GM12878 (cell line): ENCODE data around the gene LINC00237. TPM values are rescaled to one million over a fixed set of nuclear protein-coding genes. Genes with fewer than 3 reads are reported as not detected.

Experiments
- ATAC-seq: fragments of 200-7000 bp; cut with Tn5 transposase; 3 replicates; pipeline ENCODE4 v1.9.1; 2020; ENCODE audit warnings: mild to moderate bottlenecking, moderate library complexity
- BruUV-seq: library from RNA; stranded (reverse); fragments of 400-500 nt; replicated peaks from 2 replicates; lab custom pipeline; 2021; lab: Mats Ljungman, UMichigan
- CTCF ChIA-PET: fragments of 300-600 bp; sonication (Branson Sonifier 250); formaldehyde crosslinking; extraction: SDS; loops from one replicate; lab custom pipeline; 2021; ENCODE audit warnings: inconsistent platforms; lab: Yijun Ruan, JAX
- POLR2A ChIA-PET: fragments of 350-600 bp; formaldehyde crosslinking; extraction: SDS; loops from one replicate; lab custom pipeline; 2021; ENCODE audit warnings: inconsistent platforms; lab: Charles Lee
- RAD21 ChIA-PET: fragments of 300-600 bp; sonication (Branson Sonifier 250); formaldehyde crosslinking; loops from one replicate; lab custom pipeline; 2023; ENCODE audit warnings: antibody characterized with exemption; ENCODE audit not compliant: unreplicated experiment; lab: Charles Lee
- SMC1A ChIA-PET: fragments of 300-600 bp; sonication (Branson Sonifier 250); formaldehyde crosslinking; loops from one replicate; lab custom pipeline; 2023; ENCODE audit not compliant: unreplicated experiment, uncharacterized antibody; lab: Charles Lee
- DNase-seq: peaks from one replicate; pipeline ENCODE4 v3.0.0-alpha.2; 2011; ENCODE audit warnings: low read depth, low spot score
- FAIRE-seq: peaks from 3 replicates; lab custom pipeline; 2011; peaks lifted over from hg19 to GRCh38; lab: Jason Lieb, UNC
- H2AFZ ChIP-seq: 2 replicates; pipeline ENCODE4 v1.6.0; 2011; ENCODE audit warnings: low read depth, low read length, control low read depth; ENCODE audit not compliant: control insufficient read depth
- H3K27ac ChIP-seq: 2 replicates; pipeline ENCODE4 v1.5.1; 2011; ENCODE audit warnings: control low read depth; ENCODE audit not compliant: control insufficient read depth, insufficient read depth
- H3K27me3 ChIP-seq, 2 experiments: replicated peaks in 1 of 2; 2 replicates each; pipeline versions ENCODE4 v1.6.0 to v1.6.1; 2011; ENCODE audit warnings: low read length in 1 of 2; ENCODE audit not compliant: control insufficient read depth in 2 of 2, insufficient read depth in 2 of 2
- H3K36me3 ChIP-seq, 2 experiments: 2 replicates each; pipeline ENCODE4 v1.5.1; 2011; ENCODE audit warnings: low read length in 1 of 2; ENCODE audit not compliant: control insufficient read depth in 2 of 2, insufficient read depth in 2 of 2
- H3K4me1 ChIP-seq: 2 replicates; pipeline ENCODE4 v1.6.1; 2011; ENCODE audit warnings: mild to moderate bottlenecking, low read length, moderate library complexity, mixed read lengths; ENCODE audit not compliant: control insufficient read depth, insufficient read depth
- H3K4me2 ChIP-seq: 2 replicates; pipeline ENCODE4 v1.6.0; 2011; ENCODE audit warnings: control low read depth; ENCODE audit not compliant: control insufficient read depth, insufficient read depth
- H3K4me3 ChIP-seq: fragments of 200-600 bp; sonication (generic); 2 replicates; pipeline ENCODE4 v1.5.1; 2016
- H3K79me2 ChIP-seq: 2 replicates; pipeline ENCODE4 v1.6.0; 2011; ENCODE audit warnings: low read length; ENCODE audit not compliant: control insufficient read depth, insufficient read depth
- H3K9ac ChIP-seq: 2 replicates; pipeline ENCODE4 v1.8.0; 2011; ENCODE audit warnings: low read length, control low read depth, mixed read lengths; ENCODE audit not compliant: control insufficient read depth, insufficient read depth
- H3K9me3 ChIP-seq: replicated peaks from 3 replicates; pipeline ENCODE4 v1.5.1; 2011; ENCODE audit warnings: mild to moderate bottlenecking, low read length; ENCODE audit not compliant: control insufficient read depth, insufficient read depth
- H4K20me1 ChIP-seq: 2 replicates; pipeline ENCODE4 v1.6.0; 2011; ENCODE audit not compliant: control insufficient read depth, insufficient read depth
- JUND ChIP-seq: IDR thresholded peaks from 2 replicates; pipeline ENCODE4 v1.6.1; 2012; ENCODE audit warnings: low read depth, mild to moderate bottlenecking, low read length, improper control_type of control experiment, moderate library complexity
- MXI1 ChIP-seq: fragments of 150-350 bp; IDR thresholded peaks from 2 replicates; pipeline ENCODE4 v1.6.1; 2011; ENCODE audit warnings: low read depth, mild to moderate bottlenecking, inconsistent platforms, low read length, improper control_type of control experiment
- POLR2AphosphoS2 ChIP-seq: IDR thresholded peaks from 2 replicates; pipeline ENCODE4 v1.6.1; 2011; ENCODE audit warnings: low read depth, mild to moderate bottlenecking, low read length, improper control_type of control experiment, moderate library complexity
- POLR2AphosphoS5 ChIP-seq: IDR thresholded peaks from 2 replicates; pipeline ENCODE4 v1.6.1; 2011; ENCODE audit warnings: mild to moderate bottlenecking, low read length, inconsistent platforms
- SIN3A ChIP-seq: IDR thresholded peaks from 2 replicates; pipeline ENCODE4 v1.6.1; 2012; ENCODE audit warnings: low read depth, low read length, improper control_type of control experiment
- ZNF622 ChIP-seq: fragments of 450-650 bp; IDR thresholded peaks from 2 replicates; pipeline ENCODE4 v1.6.1; 2017; ENCODE audit warnings: mild to moderate bottlenecking, inconsistent platforms
- WGBS: methylation state at CpG from one replicate; pipeline ENCODE4 v1.1.6; 2016; ENCODE audit warnings: low lambda C conversion rate; ENCODE audit not compliant: insufficient replicate concordance, insufficient coverage; ENCODE audit errors: missing lambda C conversion rate; 5-methylcytosine and 5-hydroxymethylcytosine counted together
- in situ Hi-C: fragments of 300-500 bp; cut with MboI; formaldehyde crosslinking; loops from 9 replicates; pipeline ENCODE4 v1.14.3; 2018; ENCODE audit warnings: mixed read lengths
- intact Hi-C: fragments of 100-400 bp; cut with micrococcal nuclease; formaldehyde crosslinking; loops from one replicate; pipeline ENCODE4 v1.14.2; 2022; ENCODE audit not compliant: unreplicated experiment
- polyA plus RNA-seq, 11 experiments: library from polyadenylated mRNA; depleted of rRNA in 4 of 11; unstranded in 6 of 11; stranded (reverse) in 5 of 11; fragments of >200 nt; fragmentation: Nextera tagmentation in 4 of 11; fragmentation: Illumina TruSeq in 1 of 11; extraction: Ambion mirVana in 4 of 11; extraction: Trizol in 1 of 11; gene quantifications; 1 replicate in 1 of 11; 2 replicates in 10 of 11; pipeline versions ENCODE4 v1.2.1 to v1.2.3, GENCODE V29; 2011 to 2016; ENCODE audit warnings: inconsistent platforms in 2 of 11, missing spikeins in 2 of 11, low read depth in 1 of 11
- total RNA-seq, 4 experiments: library from RNA; depleted of rRNA in 3 of 4; stranded (reverse); fragments of >200 nt in 3 of 4; fragmentation: Illumina TruSeq in 1 of 4; extraction: Trizol in 1 of 4; gene quantifications; 2 replicates each; pipeline versions ENCODE4 v1.2.1 to v1.2.3, GENCODE V29; 2013 to 2021
- TF ChIP-seq, protein P1 (sequence below): fragments of 450-650 bp; IDR thresholded peaks from 2 replicates; pipeline ENCODE4 v1.6.1; 2017; ENCODE audit warnings: borderline replicate concordance
- TF ChIP-seq, protein P2 (sequence below): fragments of 450-650 bp; IDR thresholded peaks from 2 replicates; pipeline ENCODE4 v1.6.1; 2017; ENCODE audit warnings: mild to moderate bottlenecking, moderate library complexity
- TF ChIP-seq, protein P3 (sequence below): fragments of 450-650 bp; IDR thresholded peaks from 2 replicates; pipeline ENCODE4 v1.6.1; 2017; ENCODE audit warnings: mild to moderate bottlenecking, moderate library complexity
- TF ChIP-seq, protein P4 (sequence below): fragments of 450-650 bp; formaldehyde crosslinking; IDR thresholded peaks from 2 replicates; pipeline ENCODE4 v1.4.0; 2020; ENCODE audit warnings: mild to moderate bottlenecking, moderate library complexity

The LINC00237 gene
- total and polyA plus RNA-seq, 10 of the 15 experiments (the other 5 are each of a cell fraction or from before 2014, with no cell fraction given), result not detected

DNA sequence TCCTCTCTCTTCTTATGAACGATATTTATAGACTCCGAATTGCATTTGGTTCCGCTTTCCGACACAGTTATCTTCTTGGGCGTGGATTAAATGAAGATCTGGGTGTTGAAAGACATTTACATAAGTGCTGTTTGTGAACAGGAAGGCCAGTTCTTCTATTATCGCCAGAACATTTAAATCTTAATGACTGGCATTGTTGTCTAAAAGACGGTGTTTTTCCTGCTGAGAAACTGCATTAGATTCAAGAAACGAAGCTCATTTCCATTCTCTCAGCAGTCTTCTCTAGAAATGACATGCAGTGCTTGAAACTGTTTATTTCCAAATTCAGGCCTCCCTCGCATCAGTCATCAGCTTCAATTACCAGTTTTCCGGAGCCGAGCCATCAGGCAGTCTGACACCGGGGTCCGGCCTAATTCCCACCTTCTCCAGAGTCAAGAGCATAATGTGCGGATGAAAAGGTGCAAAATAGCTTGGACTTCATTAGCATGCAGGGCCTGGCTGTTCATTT, 16.0 kb downstream of the LINC00237 start:
- Histone ChIP-seq H3K4me3 (no peak overlapping the region), H3K79me2 (no peaks in the 10 kb centered on the region), H3K4me2 (no peak overlapping the region), H3K27ac (no peak overlapping the region), H3K9ac (no peak overlapping the region), H4K20me1 (no peaks in the 10 kb centered on the region), H3K4me1 (no peaks in the 10 kb centered on the region), H3K36me3 (no peaks in the 10 kb centered on the region), H2AFZ (no peak overlapping the region), H3K9me3 (no peaks in the 10 kb centered on the region), H3K27me3 (peaks cover 4 to 5% of the 10 kb centered on the region in 2 experiments; a peak in 2 of 4 replicates)
- in situ Hi-C loops, result no loop called here
- ChIA-PET RAD21 (no interaction called here), SMC1A (no interaction called here), POLR2A (no interaction called here), CTCF (interaction anchor here (0.6 kb wide), 1 partner anchor 132 kb away, joined by 3 read pairs; no protein-coding TSS in a partner anchor)
- intact Hi-C loops, result no loop called here
- no TSS peak for BruUV-seq
- FAIRE-seq, result no peak
- ATAC-seq, result no peak
- DNase-seq, result no peak
- 31% methylated on average over 14 of the region's 14 CpGs for WGBS
- TF ChIP-seq, protein P1, sequence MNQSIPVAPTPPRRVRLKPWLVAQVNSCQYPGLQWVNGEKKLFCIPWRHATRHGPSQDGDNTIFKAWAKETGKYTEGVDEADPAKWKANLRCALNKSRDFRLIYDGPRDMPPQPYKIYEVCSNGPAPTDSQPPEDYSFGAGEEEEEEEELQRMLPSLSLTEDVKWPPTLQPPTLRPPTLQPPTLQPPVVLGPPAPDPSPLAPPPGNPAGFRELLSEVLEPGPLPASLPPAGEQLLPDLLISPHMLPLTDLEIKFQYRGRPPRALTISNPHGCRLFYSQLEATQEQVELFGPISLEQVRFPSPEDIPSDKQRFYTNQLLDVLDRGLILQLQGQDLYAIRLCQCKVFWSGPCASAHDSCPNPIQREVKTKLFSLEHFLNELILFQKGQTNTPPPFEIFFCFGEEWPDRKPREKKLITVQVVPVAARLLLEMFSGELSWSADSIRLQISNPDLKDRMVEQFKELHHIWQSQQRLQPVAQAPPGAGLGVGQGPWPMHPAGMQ, result no peak
- TF ChIP-seq MXI1 (no peak), POLR2AphosphoS2 (no peak), JUND (no peak), POLR2AphosphoS5 (no peak), ZNF622 (no peak), SIN3A (no peak)
- TF ChIP-seq, protein P2, sequence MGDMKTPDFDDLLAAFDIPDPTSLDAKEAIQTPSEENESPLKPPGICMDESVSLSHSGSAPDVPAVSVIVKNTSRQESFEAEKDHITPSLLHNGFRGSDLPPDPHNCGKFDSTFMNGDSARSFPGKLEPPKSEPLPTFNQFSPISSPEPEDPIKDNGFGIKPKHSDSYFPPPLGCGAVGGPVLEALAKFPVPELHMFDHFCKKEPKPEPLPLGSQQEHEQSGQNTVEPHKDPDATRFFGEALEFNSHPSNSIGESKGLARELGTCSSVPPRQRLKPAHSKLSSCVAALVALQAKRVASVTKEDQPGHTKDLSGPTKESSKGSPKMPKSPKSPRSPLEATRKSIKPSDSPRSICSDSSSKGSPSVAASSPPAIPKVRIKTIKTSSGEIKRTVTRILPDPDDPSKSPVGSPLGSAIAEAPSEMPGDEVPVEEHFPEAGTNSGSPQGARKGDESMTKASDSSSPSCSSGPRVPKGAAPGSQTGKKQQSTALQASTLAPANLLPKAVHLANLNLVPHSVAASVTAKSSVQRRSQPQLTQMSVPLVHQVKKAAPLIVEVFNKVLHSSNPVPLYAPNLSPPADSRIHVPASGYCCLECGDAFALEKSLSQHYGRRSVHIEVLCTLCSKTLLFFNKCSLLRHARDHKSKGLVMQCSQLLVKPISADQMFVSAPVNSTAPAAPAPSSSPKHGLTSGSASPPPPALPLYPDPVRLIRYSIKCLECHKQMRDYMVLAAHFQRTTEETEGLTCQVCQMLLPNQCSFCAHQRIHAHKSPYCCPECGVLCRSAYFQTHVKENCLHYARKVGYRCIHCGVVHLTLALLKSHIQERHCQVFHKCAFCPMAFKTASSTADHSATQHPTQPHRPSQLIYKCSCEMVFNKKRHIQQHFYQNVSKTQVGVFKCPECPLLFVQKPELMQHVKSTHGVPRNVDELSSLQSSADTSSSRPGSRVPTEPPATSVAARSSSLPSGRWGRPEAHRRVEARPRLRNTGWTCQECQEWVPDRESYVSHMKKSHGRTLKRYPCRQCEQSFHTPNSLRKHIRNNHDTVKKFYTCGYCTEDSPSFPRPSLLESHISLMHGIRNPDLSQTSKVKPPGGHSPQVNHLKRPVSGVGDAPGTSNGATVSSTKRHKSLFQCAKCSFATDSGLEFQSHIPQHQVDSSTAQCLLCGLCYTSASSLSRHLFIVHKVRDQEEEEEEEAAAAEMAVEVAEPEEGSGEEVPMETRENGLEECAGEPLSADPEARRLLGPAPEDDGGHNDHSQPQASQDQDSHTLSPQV, result no peak
- TF ChIP-seq, protein P3, sequence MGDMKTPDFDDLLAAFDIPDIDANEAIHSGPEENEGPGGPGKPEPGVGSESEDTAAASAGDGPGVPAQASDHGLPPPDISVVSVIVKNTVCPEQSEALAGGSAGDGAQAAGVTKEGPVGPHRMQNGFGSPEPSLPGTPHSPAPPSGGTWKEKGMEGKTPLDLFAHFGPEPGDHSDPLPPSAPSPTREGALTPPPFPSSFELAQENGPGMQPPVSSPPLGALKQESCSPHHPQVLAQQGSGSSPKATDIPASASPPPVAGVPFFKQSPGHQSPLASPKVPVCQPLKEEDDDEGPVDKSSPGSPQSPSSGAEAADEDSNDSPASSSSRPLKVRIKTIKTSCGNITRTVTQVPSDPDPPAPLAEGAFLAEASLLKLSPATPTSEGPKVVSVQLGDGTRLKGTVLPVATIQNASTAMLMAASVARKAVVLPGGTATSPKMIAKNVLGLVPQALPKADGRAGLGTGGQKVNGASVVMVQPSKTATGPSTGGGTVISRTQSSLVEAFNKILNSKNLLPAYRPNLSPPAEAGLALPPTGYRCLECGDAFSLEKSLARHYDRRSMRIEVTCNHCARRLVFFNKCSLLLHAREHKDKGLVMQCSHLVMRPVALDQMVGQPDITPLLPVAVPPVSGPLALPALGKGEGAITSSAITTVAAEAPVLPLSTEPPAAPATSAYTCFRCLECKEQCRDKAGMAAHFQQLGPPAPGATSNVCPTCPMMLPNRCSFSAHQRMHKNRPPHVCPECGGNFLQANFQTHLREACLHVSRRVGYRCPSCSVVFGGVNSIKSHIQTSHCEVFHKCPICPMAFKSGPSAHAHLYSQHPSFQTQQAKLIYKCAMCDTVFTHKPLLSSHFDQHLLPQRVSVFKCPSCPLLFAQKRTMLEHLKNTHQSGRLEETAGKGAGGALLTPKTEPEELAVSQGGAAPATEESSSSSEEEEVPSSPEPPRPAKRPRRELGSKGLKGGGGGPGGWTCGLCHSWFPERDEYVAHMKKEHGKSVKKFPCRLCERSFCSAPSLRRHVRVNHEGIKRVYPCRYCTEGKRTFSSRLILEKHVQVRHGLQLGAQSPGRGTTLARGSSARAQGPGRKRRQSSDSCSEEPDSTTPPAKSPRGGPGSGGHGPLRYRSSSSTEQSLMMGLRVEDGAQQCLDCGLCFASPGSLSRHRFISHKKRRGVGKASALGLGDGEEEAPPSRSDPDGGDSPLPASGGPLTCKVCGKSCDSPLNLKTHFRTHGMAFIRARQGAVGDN, result no peak
- TF ChIP-seq, protein P4, sequence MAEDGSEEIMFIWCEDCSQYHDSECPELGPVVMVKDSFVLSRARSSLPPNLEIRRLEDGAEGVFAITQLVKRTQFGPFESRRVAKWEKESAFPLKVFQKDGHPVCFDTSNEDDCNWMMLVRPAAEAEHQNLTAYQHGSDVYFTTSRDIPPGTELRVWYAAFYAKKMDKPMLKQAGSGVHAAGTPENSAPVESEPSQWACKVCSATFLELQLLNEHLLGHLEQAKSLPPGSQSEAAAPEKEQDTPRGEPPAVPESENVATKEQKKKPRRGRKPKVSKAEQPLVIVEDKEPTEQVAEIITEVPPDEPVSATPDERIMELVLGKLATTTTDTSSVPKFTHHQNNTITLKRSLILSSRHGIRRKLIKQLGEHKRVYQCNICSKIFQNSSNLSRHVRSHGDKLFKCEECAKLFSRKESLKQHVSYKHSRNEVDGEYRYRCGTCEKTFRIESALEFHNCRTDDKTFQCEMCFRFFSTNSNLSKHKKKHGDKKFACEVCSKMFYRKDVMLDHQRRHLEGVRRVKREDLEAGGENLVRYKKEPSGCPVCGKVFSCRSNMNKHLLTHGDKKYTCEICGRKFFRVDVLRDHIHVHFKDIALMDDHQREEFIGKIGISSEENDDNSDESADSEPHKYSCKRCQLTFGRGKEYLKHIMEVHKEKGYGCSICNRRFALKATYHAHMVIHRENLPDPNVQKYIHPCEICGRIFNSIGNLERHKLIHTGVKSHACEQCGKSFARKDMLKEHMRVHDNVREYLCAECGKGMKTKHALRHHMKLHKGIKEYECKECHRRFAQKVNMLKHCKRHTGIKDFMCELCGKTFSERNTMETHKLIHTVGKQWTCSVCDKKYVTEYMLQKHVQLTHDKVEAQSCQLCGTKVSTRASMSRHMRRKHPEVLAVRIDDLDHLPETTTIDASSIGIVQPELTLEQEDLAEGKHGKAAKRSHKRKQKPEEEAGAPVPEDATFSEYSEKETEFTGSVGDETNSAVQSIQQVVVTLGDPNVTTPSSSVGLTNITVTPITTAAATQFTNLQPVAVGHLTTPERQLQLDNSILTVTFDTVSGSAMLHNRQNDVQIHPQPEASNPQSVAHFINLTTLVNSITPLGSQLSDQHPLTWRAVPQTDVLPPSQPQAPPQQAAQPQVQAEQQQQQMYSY, result no peak
